HG02852 (cell line): ENCODE data around the gene HDLBP.
"Not testable (repeated sequence)": the region's sequence is repeated elsewhere in the genome, so short reads cannot be mapped to it uniquely, and the experiment has no call there.

Experiments used
- ATAC-seq: cut with Tn5 transposase; IDR thresholded peaks from one replicate; pipeline ENCODE4 v1.9.1; 2021; ENCODE audit warnings: mild to moderate bottlenecking, moderate library complexity; ENCODE audit not compliant: unreplicated experiment

HDLBP gene

DNA sequence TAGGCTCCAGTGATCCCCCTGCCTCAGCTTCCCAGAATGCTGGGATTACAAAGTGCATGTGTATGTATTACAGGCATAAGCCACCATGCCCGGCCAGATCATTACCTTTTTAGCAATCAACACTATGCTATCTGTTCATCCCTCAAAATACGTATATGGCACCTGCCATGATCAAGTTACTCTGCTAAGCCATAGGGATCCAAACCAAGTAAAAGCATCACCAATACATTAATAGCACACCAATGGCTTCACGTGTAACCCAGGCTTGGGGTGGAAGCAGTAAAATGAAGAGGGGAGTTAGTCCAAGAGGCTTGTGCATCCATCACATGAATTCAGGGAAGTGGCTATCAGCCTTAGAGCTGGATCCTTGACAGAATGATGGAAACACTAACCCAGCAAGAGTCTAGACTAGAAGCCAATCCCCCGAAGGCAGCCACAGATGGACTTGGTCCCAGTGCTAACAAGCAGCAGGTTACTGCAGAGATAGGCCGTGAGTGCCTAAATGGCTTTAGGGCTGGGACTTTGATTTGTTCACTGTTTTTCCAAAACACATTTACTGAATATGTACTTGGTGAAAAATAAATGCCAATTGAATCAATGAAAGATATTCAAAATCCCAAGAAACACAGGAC lies 11.3 kb downstream of the HDLBP start:
- no peak for ATAC-seq

DNA sequence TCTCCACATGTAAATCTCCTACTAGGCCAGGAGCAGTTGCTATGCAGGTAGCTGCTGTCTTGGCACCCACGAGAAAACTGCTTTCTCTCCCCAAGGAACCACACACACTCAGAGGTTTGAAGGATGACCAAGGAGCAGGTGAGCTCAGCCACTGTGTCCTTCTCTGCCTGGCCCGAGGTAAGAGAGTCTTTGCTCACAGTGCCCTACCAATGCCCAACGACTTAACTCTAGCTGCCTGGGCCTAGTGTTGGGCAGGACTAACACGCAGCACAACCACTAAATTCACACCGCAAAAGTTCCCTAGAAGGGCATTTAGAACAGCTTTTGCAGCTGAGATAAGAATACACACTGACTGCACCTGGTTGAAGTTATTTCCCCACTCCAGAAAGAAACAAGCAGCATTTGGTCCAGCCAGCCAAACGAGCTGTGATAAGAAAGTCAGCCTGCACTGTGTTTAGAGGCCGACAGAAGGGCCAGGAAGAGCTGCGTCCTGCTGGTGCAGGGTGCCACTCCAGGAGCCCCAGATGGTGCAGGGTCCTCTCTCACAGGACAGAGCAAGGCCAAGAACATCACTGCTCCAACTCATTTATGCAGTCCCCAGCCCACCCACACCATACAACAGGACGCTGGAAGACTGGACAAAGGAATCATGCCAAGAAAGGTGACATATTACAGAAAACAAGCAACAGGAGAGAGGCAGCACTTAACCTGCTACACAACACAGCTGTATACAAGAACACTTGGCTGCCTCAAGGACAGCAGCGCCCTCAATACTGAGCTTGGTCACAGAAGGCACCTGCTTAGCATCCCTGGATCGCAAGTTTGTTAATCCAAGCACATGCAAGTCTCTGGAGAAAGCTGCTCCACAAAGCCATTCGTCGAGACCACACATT lies 12.5 kb downstream of the HDLBP start:
- ATAC-seq = no peak

- ATAC-seq = no peak
Measured at GRCh38 chr2:241302083-241302482, 13.4 kb downstream of the HDLBP start.

DNA sequence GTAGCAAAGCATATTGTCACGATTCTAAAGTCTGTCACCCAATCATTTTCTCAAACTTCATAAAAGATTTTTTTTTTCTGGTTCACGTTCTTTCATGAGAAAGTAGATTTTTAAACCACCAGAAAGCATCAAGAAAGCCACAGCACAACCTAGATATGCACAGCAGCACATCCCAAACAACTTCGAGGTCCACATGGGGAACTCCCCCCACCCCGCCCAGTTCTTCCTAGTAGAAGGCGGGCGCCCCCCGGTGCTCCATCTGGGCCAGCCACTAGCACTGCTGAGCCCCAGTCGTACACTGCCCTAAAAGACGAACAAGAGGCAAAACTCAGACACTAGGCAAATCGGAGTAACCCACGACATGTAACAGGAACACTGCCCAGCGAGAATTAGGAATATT lies 15.5 kb downstream of the HDLBP start:
- ATAC-seq = no peak

- ATAC-seq = no peak
Measured at GRCh38 chr2:241298673-241299072, 16.8 kb downstream of the HDLBP start.

GRCh38 chr2:241296767-241297166 lies 18.7 kb downstream of the HDLBP start:
- no peak for ATAC-seq

GRCh38 chr2:241295326-241296095 lies 20.0 kb downstream of the HDLBP start:
- no peak for ATAC-seq

GRCh38 chr2:241293378-241293797 lies 22.1 kb downstream of the HDLBP start:
- not testable (repeated sequence) for ATAC-seq

DNA sequence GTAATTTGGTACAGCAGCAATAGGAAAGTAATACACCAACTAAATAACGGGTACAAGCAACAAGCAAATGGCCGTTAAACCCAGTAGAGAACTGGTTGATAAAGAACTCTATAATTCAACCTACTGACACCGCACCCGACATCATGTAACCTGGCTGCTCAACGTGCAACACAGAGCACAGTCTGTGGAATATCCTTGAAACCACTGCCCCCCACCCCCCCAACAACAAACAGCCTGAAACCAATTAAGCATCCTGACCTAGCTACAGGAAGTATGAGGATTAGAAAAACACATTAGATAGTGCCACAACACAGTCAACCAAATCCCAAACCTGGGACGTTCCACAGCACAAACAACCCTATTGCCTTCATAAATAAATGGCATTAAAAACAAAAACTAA lies 23.5 kb downstream of the HDLBP start:
- no peak for ATAC-seq

DNA sequence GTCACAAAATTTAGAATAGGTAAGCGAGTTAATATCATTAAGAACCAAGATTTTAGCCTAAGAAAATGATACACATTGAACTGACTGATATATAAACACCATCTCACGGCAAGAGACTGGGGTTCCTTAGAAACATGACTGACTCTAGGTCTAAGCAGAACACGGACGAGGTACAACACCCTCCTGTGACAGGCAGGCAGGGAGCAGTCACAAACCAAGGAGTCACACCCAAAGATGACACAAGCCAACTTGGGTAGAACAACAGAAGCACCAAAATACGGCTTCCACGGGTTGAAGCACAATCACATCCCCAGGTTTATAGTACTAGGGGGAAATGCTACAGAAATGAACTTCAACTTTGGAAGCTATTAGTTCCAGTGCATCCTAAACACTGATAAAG lies 24.3 kb downstream of the HDLBP start:
- no peak for ATAC-seq

- ATAC-seq = no peak
Measured at GRCh38 chr2:241289597-241289996, 25.9 kb downstream of the HDLBP start.

GRCh38 chr2:241289053-241289452 lies 26.4 kb downstream of the HDLBP start:
- no peak for ATAC-seq

DNA sequence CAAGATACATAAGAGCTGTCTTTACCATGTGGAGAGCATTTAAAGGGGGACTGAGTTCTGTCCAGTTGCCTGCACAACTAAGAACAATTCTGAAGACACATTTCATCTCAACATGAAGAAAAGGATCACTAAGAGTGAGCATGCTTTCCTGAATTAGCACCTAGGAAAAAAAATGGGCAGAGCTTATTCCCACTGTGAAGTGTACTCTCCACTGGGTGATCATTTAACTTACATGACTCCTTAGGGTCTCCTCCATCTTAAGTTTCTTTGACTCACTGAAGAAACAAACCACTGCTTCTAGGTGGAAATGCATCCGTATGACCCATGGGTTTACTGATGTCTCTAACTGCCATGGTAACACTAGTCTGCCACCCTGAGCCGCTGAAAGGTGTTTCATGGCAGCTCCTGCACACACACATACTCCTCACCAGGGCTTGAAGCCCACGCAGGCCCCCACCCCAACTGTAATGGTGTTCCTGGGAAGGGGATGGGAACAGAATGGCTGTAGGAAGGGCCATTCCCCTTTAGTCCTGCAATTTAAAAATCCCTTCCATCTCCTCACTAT lies 27.1 kb downstream of the HDLBP start:
- no peak for ATAC-seq

DNA sequence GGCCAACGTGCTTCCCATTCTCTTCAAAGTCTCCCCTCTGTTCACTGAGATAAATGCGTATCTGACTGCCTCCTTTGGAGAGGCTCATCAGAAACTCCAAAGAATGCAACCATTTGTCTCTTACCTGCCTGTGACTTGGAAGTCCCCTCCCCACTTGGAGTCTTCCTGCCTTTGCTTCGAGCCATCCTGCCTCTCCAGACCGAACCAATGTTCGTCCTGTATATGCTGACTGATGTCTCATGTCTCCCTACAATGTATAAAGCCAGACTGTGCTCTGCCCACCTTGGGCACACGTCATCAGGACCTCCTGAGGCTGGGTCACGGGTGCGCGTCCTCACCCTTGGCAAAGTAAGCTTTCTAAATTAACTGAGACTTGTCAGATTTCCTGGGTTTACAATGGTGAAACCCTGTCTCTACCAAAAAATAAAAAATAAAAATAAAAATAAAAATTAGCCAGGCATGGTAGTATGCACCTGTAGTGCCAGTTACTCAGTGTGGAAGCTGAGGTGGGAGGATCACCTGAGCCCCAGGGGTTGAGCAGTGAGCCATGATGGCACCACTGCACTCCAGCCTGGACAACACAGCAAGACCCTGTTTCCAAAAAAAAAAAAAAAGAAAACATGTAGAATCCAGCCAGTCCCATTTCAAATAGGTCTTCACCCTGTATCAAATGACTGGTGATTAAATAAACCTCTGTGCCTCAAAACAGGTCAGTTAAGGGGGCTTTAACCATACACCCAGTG lies 29.0 kb downstream of the HDLBP start:
- ATAC-seq = no peak

DNA sequence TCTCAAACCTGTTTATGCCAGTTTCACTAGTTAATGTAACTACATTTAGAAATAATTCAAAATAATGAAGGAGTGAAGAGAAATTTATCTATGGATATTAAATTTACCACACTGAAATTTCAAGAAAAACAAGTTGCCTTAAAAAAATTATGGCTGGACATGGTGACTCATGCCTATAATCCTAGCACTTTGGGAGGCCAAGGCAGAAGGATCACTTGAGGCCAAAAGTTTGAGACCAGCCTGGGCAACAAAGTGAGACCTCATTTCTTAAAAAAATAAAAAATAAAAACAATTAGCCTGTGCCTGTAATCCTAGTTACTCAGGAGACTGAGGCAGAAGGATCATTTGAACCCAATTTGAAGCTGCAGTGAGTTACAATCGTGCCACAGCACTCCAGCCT lies 29.9 kb downstream of the HDLBP start:
- ATAC-seq = no peak

DNA sequence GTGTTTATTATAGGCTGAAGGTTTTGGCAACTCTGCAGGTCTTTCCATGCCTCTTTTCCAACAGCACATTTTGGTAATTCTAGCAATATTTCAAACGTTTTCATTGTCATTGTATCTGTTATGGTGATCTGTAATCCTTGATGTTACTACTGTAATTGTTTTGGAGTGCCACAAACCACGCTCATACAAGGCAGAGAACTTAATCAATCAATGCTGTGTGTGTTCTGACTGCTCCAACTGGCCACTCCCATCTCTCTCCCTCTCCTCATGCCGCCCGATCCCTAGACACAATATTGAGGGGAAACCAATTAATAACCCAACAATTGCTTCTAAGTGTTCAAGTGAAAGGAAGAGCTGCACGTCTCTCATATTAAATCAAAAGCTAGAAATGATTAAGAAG lies 32.9 kb downstream of the HDLBP start:
- ATAC-seq = no peak

DNA sequence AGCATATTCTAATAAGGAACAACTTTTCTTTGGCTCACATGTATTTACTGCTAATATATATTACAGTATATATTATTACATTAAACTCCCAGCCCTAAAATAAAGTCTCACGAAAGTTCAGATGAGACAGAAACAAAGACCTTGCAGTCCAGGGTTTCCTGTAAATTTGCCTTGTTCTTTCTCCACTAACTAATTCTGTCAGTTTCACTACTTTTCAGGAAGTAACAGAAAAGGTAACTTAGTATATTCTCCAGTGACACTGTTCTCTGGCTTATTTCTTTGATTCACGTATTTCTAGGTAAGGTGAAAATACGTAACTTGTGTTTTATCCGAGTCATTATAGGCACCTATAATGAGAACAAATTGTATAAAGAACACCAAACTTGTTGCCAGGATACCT lies 35.2 kb downstream of the HDLBP start:
- no peak for ATAC-seq

DNA sequence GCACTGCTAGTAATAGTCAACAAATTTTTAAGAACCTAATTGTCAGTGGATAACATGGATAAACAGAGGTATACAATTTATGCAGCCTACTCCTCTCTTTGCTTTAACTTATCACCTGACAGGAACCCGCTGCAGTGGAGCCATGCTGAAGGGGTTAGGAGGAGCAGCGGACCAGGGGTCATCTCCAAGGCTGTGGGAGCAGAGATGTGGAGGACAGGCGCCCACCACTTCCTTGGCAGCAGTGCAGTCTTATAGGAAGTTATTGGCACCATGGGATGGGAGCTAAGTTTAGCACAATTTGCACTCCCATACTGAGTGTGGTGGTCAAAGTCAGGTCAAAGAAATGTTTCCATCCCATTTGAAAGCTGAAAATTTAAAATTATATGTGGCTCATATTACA lies 35.6 kb downstream of the HDLBP start:
- ATAC-seq = no peak

GRCh38 chr2:241279413-241279812 lies 36.1 kb downstream of the HDLBP start:
- no peak for ATAC-seq

GRCh38 chr2:241278306-241278705 lies 37.2 kb downstream of the HDLBP start:
- not testable (repeated sequence) for ATAC-seq

- no peak for ATAC-seq
Measured at GRCh38 chr2:241275910-241276309, 39.6 kb downstream of the HDLBP start.
